ENCODE data around the gene PRKG1. TPM values are rescaled to one million over a fixed set of nuclear protein-coding genes. Genes with fewer than 3 reads are reported as not detected.

Gene PRKG1
- total RNA-seq, 2 experiments from 2014 or later = not detected

GRCh38 chr10:51961401-51961800 lies 887.1 kb downstream of the PRKG1 start:
- ChIA-PET POLR2A (no interaction called here), CTCF (no interaction called here)
- H3K27me3 Mint-ChIP-seq = peaks cover 12% of the 10 kb centered on the region
- H3K27ac Mint-ChIP-seq = no peak overlapping the region
- H3K4me1 Mint-ChIP-seq = no peaks in the 10 kb centered on the region
- H3K4me3 Mint-ChIP-seq = no peak overlapping the region
- no peaks in the 10 kb centered on the region for H3K36me3 Mint-ChIP-seq (ENCODE audit: low read depth)
- no peaks in the 10 kb centered on the region for H3K9me3 Mint-ChIP-seq
- DNase-seq = no peak

- no peak overlapping the region for H3K27ac Mint-ChIP-seq
- no peak for DNase-seq
- no peaks in the 10 kb centered on the region for H3K9me3 Mint-ChIP-seq
- H3K36me3 Mint-ChIP-seq (ENCODE audit: low read depth) = no peaks in the 10 kb centered on the region
- POLR2A ChIA-PET = no interaction called here
- H3K27me3 Mint-ChIP-seq = peaks cover 2% of the 10 kb centered on the region
- H3K4me3 Mint-ChIP-seq = no peak overlapping the region
- CTCF ChIA-PET = no interaction called here
- no peaks in the 10 kb centered on the region for H3K4me1 Mint-ChIP-seq
Measured at GRCh38 chr10:51964630-51965029, 890.3 kb downstream of the PRKG1 start.

GRCh38 chr10:51965451-51965850 lies 891.2 kb downstream of the PRKG1 start:
- POLR2A ChIA-PET = no interaction called here
- no peak overlapping the region for H3K27ac Mint-ChIP-seq
- peaks cover 2% of the 10 kb centered on the region for H3K27me3 Mint-ChIP-seq
- no peaks in the 10 kb centered on the region for H3K9me3 Mint-ChIP-seq
- no peaks in the 10 kb centered on the region for H3K4me1 Mint-ChIP-seq
- CTCF ChIA-PET = no interaction called here
- H3K4me3 Mint-ChIP-seq = no peak overlapping the region
- DNase-seq = no peak
- H3K36me3 Mint-ChIP-seq (ENCODE audit: low read depth) = no peaks in the 10 kb centered on the region

- Mint-ChIP-seq H3K9me3 (no peaks in the 10 kb centered on the region), H3K27ac (no peak overlapping the region), H3K27me3 (no peaks in the 10 kb centered on the region), H3K4me1 (no peaks in the 10 kb centered on the region), H3K36me3 (ENCODE audit: low read depth) (no peaks in the 10 kb centered on the region), H3K4me3 (no peak overlapping the region)
- CTCF ChIA-PET = no interaction called here
- no peak for DNase-seq
- POLR2A ChIA-PET = no interaction called here
Measured at GRCh38 chr10:51972733-51973346, 898.6 kb downstream of the PRKG1 start.

GRCh38 chr10:51980752-51981151 lies 906.5 kb downstream of the PRKG1 start:
- no peak for DNase-seq
- H3K4me3 Mint-ChIP-seq = no peak overlapping the region
- no peaks in the 10 kb centered on the region for H3K36me3 Mint-ChIP-seq (ENCODE audit: low read depth)
- ChIA-PET POLR2A (no interaction called here), CTCF (no interaction called here)
- H3K4me1 Mint-ChIP-seq = no peaks in the 10 kb centered on the region
- no peak overlapping the region for H3K27ac Mint-ChIP-seq
- no peaks in the 10 kb centered on the region for H3K9me3 Mint-ChIP-seq
- no peaks in the 10 kb centered on the region for H3K27me3 Mint-ChIP-seq

GRCh38 chr10:51981731-51982130 lies 907.4 kb downstream of the PRKG1 start:
- H3K27me3 Mint-ChIP-seq = no peaks in the 10 kb centered on the region
- H3K4me1 Mint-ChIP-seq = no peaks in the 10 kb centered on the region
- CTCF ChIA-PET = no interaction called here
- DNase-seq = no peak
- no peak overlapping the region for H3K27ac Mint-ChIP-seq
- H3K4me3 Mint-ChIP-seq = no peak overlapping the region
- H3K9me3 Mint-ChIP-seq = no peaks in the 10 kb centered on the region
- no peaks in the 10 kb centered on the region for H3K36me3 Mint-ChIP-seq (ENCODE audit: low read depth)
- POLR2A ChIA-PET = no interaction called here

- Mint-ChIP-seq H3K9me3 (no peaks in the 10 kb centered on the region), H3K27me3 (peaks cover 1% of the 10 kb centered on the region), H3K27ac (no peak overlapping the region), H3K4me3 (no peak overlapping the region), H3K36me3 (ENCODE audit: low read depth) (no peaks in the 10 kb centered on the region), H3K4me1 (no peaks in the 10 kb centered on the region)
- POLR2A ChIA-PET = no interaction called here
- DNase-seq = no peak
- CTCF ChIA-PET = no interaction called here
Measured at GRCh38 chr10:51983481-51983880, 909.2 kb downstream of the PRKG1 start.

GRCh38 chr10:51985336-51985735 lies 911.0 kb downstream of the PRKG1 start:
- Mint-ChIP-seq H3K4me1 (no peaks in the 10 kb centered on the region), H3K4me3 (no peak overlapping the region), H3K9me3 (no peaks in the 10 kb centered on the region), H3K27ac (no peak overlapping the region), H3K36me3 (ENCODE audit: low read depth) (no peaks in the 10 kb centered on the region), H3K27me3 (peaks cover 1% of the 10 kb centered on the region)
- CTCF ChIA-PET = no interaction called here
- DNase-seq = no peak
- POLR2A ChIA-PET = no interaction called here

GRCh38 chr10:51986516-51986915 lies 912.2 kb downstream of the PRKG1 start:
- Mint-ChIP-seq H3K27me3 (peaks cover 1% of the 10 kb centered on the region), H3K27ac (no peak overlapping the region), H3K4me1 (no peaks in the 10 kb centered on the region), H3K9me3 (no peaks in the 10 kb centered on the region), H3K4me3 (no peak overlapping the region), H3K36me3 (ENCODE audit: low read depth) (no peaks in the 10 kb centered on the region)
- ChIA-PET POLR2A (no interaction called here), CTCF (no interaction called here)
- no peak for DNase-seq

- POLR2A ChIA-PET = no interaction called here
- CTCF ChIA-PET = no interaction called here
- H3K4me1 Mint-ChIP-seq = no peaks in the 10 kb centered on the region
Measured at GRCh38 chr10:51993475-51993874, 919.2 kb downstream of the PRKG1 start.

GRCh38 chr10:51999096-51999495 lies 924.8 kb downstream of the PRKG1 start:
- DNase-seq = no peak
- Mint-ChIP-seq H3K4me3 (no peak overlapping the region), H3K9me3 (no peaks in the 10 kb centered on the region), H3K27ac (no peak overlapping the region), H3K27me3 (peaks cover 2% of the 10 kb centered on the region), H3K4me1 (no peaks in the 10 kb centered on the region), H3K36me3 (ENCODE audit: low read depth) (no peaks in the 10 kb centered on the region)
- CTCF ChIA-PET = no interaction called here
- POLR2A ChIA-PET = no interaction called here

More at GRCh38 chr10:51993475-51993874, 919.2 kb downstream of the PRKG1 start:
- Mint-ChIP-seq H3K9me3 (no peaks in the 10 kb centered on the region), H3K27ac (no peak overlapping the region), H3K36me3 (ENCODE audit: low read depth) (no peaks in the 10 kb centered on the region), H3K4me3 (no peak overlapping the region), H3K27me3 (no peaks in the 10 kb centered on the region)
- no peak for DNase-seq

GRCh38 chr10:52004342-52004949 lies 930.2 kb downstream of the PRKG1 start:
- H3K27me3 Mint-ChIP-seq = peaks cover 2% of the 10 kb centered on the region
- no peaks in the 10 kb centered on the region for H3K36me3 Mint-ChIP-seq (ENCODE audit: low read depth)
- no peaks in the 10 kb centered on the region for H3K4me1 Mint-ChIP-seq
- no peak overlapping the region for H3K4me3 Mint-ChIP-seq
- no peaks in the 10 kb centered on the region for H3K9me3 Mint-ChIP-seq
- no peak for DNase-seq
- ChIA-PET POLR2A (no interaction called here), CTCF (interaction anchor here (0.8 kb wide), 1 partner anchor 9 kb away, joined by 3 read pairs; no protein-coding TSS in a partner anchor)
- H3K27ac Mint-ChIP-seq = no peak overlapping the region

GRCh38 chr10:52007091-52007490 lies 932.8 kb downstream of the PRKG1 start:
- no peaks in the 10 kb centered on the region for H3K4me1 Mint-ChIP-seq

GRCh38 chr10:52011118-52011517 lies 936.8 kb downstream of the PRKG1 start:
- POLR2A ChIA-PET = no interaction called here
- H3K9me3 Mint-ChIP-seq = peaks cover 3% of the 10 kb centered on the region
- H3K36me3 Mint-ChIP-seq (ENCODE audit: low read depth) = no peaks in the 10 kb centered on the region
- no peak overlapping the region for H3K4me3 Mint-ChIP-seq
- no peaks in the 10 kb centered on the region for H3K27me3 Mint-ChIP-seq
- H3K27ac Mint-ChIP-seq = no peak overlapping the region
- CTCF ChIA-PET = no interaction called here
- no peaks in the 10 kb centered on the region for H3K4me1 Mint-ChIP-seq
- no peak for DNase-seq

More at GRCh38 chr10:52007091-52007490, 932.8 kb downstream of the PRKG1 start:
- ChIA-PET CTCF (no interaction called here), POLR2A (no interaction called here)
- H3K4me3 Mint-ChIP-seq = no peak overlapping the region
- no peaks in the 10 kb centered on the region for H3K36me3 Mint-ChIP-seq (ENCODE audit: low read depth)
- no peaks in the 10 kb centered on the region for H3K9me3 Mint-ChIP-seq
- DNase-seq = no peak
- H3K27ac Mint-ChIP-seq = no peak overlapping the region
- H3K27me3 Mint-ChIP-seq = no peaks in the 10 kb centered on the region

Data from activated CD4-positive, alpha-beta T cell treated with anti-CD3 and anti-CD28 coated beads, Interleukin-2, amount 10 ng/mL, durations not matched to agents 7 days and 5 days (primary cell).